GM18951 (cell line): Measurements from ENCODE around the gene MSI2.

Experiments used
- POLR2A ChIP-seq: IDR thresholded peaks from 4 replicates; pipeline ENCODE4 v1.6.1; 2011; ENCODE audit warnings: mild to moderate bottlenecking; ENCODE audit not compliant: insufficient read length, insufficient read depth; ENCODE audit errors: extremely low read depth
- in situ Hi-C: fragments of 300-500 bp; cut with MboI; formaldehyde crosslinking; loops from one replicate; pipeline ENCODE4 v1.12.0; 2022; ENCODE audit warnings: low sequenced_read_pairs, mixed read lengths, inconsistent platforms; ENCODE audit not compliant: unreplicated experiment

MSI2 gene

DNA sequence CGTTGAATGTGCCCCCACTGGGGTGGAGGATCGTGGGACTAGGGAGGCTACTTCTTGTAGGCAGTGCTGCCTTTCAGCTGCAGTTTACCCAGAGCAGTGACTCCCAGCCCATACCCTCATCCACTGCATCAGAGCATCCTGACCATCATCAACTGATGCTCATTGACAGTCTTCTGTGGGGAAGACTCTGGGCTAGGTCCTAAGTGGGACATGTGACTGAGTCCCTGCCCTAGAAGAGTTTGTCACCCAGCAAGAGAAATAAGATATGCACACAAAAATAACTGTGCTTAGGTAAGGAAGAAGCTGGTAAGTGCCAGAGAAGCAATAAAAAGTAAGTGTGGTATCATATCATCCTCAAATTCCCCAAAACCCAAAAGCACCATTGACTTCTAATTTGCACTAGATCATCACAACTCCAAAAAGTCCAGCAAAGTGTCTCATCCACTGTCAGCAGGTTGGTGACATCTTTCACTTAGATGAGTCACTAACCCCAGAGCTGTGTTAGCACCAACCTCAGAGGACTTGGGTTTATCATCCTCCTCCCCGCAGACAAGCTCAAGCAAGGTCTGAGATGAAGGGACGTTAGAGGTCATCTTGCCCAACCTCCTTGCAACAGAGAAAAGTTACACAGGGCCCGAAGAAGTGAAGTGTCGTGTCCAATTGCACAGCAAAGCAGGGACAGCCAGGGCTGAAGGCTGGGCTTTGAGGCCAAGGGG, 389.8 kb downstream of the MSI2 start:
- in situ Hi-C loops: no loop called here
- no peak for TF ChIP-seq POLR2A

DNA sequence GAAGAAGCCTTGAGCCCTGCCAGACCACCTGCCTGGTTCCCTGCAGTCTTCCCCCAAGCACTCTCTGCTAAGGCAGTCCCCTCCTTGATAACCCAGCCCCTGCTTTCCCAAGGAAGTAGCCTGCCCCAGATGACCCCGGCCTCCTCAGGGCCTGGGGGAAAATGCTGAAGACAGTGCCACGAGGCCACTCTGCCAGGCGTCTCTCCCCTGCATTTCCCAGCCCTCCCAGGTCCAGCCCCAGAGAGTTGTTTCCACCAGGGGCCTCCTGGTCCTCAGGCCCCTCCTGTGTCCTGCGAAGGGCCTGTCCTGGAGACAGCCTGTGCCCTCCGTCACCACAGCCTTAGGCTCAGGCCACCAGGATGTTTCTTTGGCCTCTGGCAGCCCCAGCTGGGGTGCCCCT, 392.4 kb downstream of the MSI2 start:
- TF ChIP-seq POLR2A: no peak
- in situ Hi-C loops: no loop called here

DNA sequence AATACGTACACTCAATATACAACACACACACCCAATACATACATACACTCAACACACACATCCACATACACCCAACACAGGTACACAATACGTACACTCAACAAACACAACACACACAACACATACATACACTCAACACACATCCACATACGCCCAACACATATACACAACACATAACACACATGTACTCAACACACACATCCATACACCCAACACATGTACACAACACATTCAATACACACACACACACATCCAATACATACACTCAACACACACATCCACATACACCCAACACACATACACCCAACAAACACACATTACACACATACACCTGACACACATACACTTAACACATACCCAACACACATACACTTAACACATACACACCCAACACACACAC, 392.9 kb downstream of the MSI2 start:
- in situ Hi-C loops: no loop called here
- TF ChIP-seq POLR2A: no peak

- in situ Hi-C loops: no loop called here
- TF ChIP-seq POLR2A: no peak
Measured at GRCh38 chr17:57649731-57650484, 393.6 kb downstream of the MSI2 start.

GRCh38 chr17:57650548-57650947, 394.2 kb downstream of the MSI2 start:
- in situ Hi-C loops: no loop called here
- TF ChIP-seq POLR2A: no peak

DNA sequence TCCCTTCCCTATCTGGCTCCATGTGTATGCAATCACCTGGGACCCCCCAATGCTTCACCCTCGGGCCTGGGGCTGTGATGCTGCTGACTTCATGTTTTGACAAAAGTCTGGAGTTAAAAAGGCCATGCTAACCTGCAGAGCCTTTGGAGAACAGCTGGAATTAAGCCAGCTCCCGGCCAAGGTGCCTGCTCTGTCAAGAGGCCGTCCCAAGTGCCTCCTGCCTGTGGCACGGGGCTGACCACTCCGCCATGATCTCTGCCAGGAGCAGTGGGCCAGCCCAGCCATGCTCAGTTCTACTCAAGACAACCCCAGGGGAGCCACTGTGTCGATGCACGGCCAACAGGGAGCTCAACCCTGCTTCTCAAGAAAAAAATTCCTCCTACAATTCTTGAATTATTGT, 395.1 kb downstream of the MSI2 start:
- in situ Hi-C loops: no loop called here

GRCh38 chr17:57651996-57652395, 395.7 kb downstream of the MSI2 start:
- in situ Hi-C loops: no loop called here
- TF ChIP-seq POLR2A: no peak

More for the DNA sequence above, 395.1 kb downstream of the MSI2 start:
- TF ChIP-seq POLR2A: no peak

- TF ChIP-seq POLR2A: no peak
- in situ Hi-C loops: no loop called here
Measured at GRCh38 chr17:57652811-57653210, 396.5 kb downstream of the MSI2 start.

DNA sequence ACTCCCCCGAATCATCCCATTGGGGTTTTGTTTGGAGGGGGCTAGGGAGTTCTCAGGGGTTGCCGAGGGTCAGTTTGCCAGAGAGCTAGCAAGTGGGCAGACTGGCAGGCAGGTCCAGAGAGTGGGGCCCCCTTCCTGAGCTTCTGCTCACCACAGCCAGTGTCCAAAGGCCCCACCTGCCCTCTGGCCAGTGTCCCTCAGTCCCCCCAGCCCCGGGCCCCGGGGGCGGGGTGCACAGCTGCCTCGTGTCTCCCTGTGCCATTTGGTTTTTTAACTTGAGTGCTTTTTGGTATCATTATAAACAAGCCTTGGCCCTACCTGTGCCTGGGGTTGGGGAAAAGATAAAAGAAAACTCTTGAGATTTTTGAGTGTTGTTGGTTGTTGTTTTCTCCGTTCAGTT, 397.0 kb downstream of the MSI2 start:
- no peak for TF ChIP-seq POLR2A
- in situ Hi-C loops: no loop called here

- no peak for TF ChIP-seq POLR2A
- in situ Hi-C loops: no loop called here
Measured at GRCh38 chr17:57654040-57654775, 397.9 kb downstream of the MSI2 start.

GRCh38 chr17:57655553-57655952, 399.2 kb downstream of the MSI2 start:
- TF ChIP-seq POLR2A: no peak
- in situ Hi-C loops: no loop called here

DNA sequence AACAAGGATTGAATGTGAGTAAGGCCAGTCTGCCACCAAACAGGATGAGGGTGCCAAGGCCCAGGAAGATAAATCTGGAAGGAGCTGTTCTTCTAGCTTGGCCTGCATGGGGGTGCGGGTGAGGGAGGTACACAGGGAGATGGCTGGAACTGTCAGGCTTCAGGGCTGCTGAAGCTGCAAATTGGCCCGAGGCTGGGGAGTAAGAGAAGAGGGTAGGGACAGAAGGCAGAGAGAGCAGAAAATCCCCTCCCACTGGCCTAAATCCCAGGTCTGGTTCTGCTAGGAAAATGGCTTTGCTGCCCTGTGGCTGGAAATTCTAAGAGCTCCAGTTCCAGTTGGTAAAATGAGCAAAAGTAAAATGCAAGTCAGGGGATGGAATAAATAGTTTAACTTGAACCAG, 400.9 kb downstream of the MSI2 start:
- TF ChIP-seq POLR2A: no peak
- in situ Hi-C loops: no loop called here

GRCh38 chr17:57662041-57662440, 405.7 kb downstream of the MSI2 start:
- TF ChIP-seq POLR2A: no peak
- in situ Hi-C loops: no loop called here
